Mesenchymal stem cell (in vitro differentiated cells and primary cell): ENCODE data around the gene NDRG2.

ENCODE experiments used
- DNase-seq: peaks from one replicate; pipeline ENCODE4 v3.0.0-alpha.2; 2013
- H2AFZ ChIP-seq: one replicate; pipeline ENCODE4 v1.6.1; 2013; ENCODE audit warnings: low read depth, mild to moderate bottlenecking, control low read depth, inconsistent platforms, low read length, moderate library complexity
- H2AK5ac ChIP-seq: 2 replicates; pipeline ENCODE4 v1.6.1; 2013; ENCODE audit warnings: low read length, moderate library complexity, mild to moderate bottlenecking, inconsistent platforms; ENCODE audit not compliant: severe bottlenecking
- H2BK120ac ChIP-seq: one replicate; pipeline ENCODE4 v1.6.1; 2013; ENCODE audit warnings: low read depth, mild to moderate bottlenecking, inconsistent platforms, low read length, moderate library complexity
- H2BK12ac ChIP-seq, 2 experiments: one replicate each; pipeline ENCODE4 v1.6.1; 2013; ENCODE audit warnings: inconsistent platforms in 2 of 2, low read length in 2 of 2, mild to moderate bottlenecking in 2 of 2, moderate library complexity in 2 of 2, control low read depth in 1 of 2
- H2BK15ac ChIP-seq: one replicate; pipeline ENCODE4 v1.6.1; 2013; ENCODE audit warnings: mild to moderate bottlenecking, low read depth, inconsistent platforms; ENCODE audit not compliant: poor library complexity, severe bottlenecking
- H2BK5ac ChIP-seq: 2 replicates; pipeline ENCODE4 v1.6.1; 2013; ENCODE audit warnings: low read depth, mild to moderate bottlenecking, low read length, control low read depth, inconsistent platforms; ENCODE audit not compliant: poor library complexity, severe bottlenecking
- H3K14ac ChIP-seq, 2 experiments: one replicate each; pipeline ENCODE4 v1.6.1; 2013; ENCODE audit warnings: inconsistent platforms in 2 of 2, low read length in 2 of 2, control low read depth in 1 of 2, mild to moderate bottlenecking in 1 of 2, moderate library complexity in 1 of 2
- H3K18ac ChIP-seq, 2 experiments: one replicate each; pipeline ENCODE4 v1.6.1; 2013; ENCODE audit warnings: inconsistent platforms in 2 of 2, low read length in 2 of 2, control low read depth in 1 of 2, low read depth in 1 of 2, mild to moderate bottlenecking in 1 of 2
- H3K23ac ChIP-seq, 2 experiments: one replicate each; pipeline ENCODE4 v1.6.1; 2013; ENCODE audit warnings: inconsistent platforms in 2 of 2, low read length in 2 of 2, mild to moderate bottlenecking in 2 of 2, moderate library complexity in 2 of 2, control low read depth in 1 of 2
- H3K27ac ChIP-seq: 2 replicates; pipeline ENCODE4 v1.5.1; 2013; ENCODE audit warnings: mild to moderate bottlenecking, moderate library complexity, low read length, control low read depth, inconsistent platforms; ENCODE audit not compliant: poor library complexity, severe bottlenecking
- H3K27me3 ChIP-seq, 2 experiments: 2 replicates each; pipeline versions ENCODE4 v1.6.1 to v1.7.0; 2013; ENCODE audit warnings: low read length in 2 of 2, mild to moderate bottlenecking in 2 of 2, moderate library complexity in 2 of 2, control low read depth in 1 of 2, inconsistent platforms in 1 of 2; ENCODE audit not compliant: control insufficient read depth in 1 of 2, insufficient read depth in 1 of 2
- H3K36me3 ChIP-seq, 2 experiments: 2 replicates each; pipeline versions ENCODE4 v1.6.1 to v1.7.0; 2013; ENCODE audit warnings: low read length in 2 of 2, control low read depth in 1 of 2, inconsistent platforms in 1 of 2, low read depth in 1 of 2, mild to moderate bottlenecking in 1 of 2; ENCODE audit not compliant: insufficient read depth in 2 of 2, control insufficient read depth in 1 of 2
- H3K4ac ChIP-seq, 2 experiments: one replicate each; pipeline ENCODE4 v1.6.1; 2013; ENCODE audit warnings: inconsistent platforms in 2 of 2, low read length in 2 of 2, mild to moderate bottlenecking in 2 of 2, moderate library complexity in 2 of 2, control low read depth in 1 of 2, low read depth in 1 of 2
- H3K4me1 ChIP-seq: 2 replicates; pipeline ENCODE4 v1.6.1; 2013; ENCODE audit warnings: low read depth, low read length, control low read depth; ENCODE audit not compliant: control insufficient read depth, insufficient read depth
- H3K4me2 ChIP-seq: 2 replicates; pipeline ENCODE4 v1.6.1; 2013; ENCODE audit warnings: low read length, mild to moderate bottlenecking, inconsistent platforms; ENCODE audit not compliant: poor library complexity, severe bottlenecking
- H3K4me3 ChIP-seq, 2 experiments: 2 replicates each; pipeline versions ENCODE4 v1.5.1 to v1.7.0; 2013; ENCODE audit warnings: low read length in 2 of 2, mild to moderate bottlenecking in 2 of 2, control low read depth in 1 of 2, low read depth in 1 of 2; ENCODE audit not compliant: insufficient read depth in 1 of 2
- H3K79me1 ChIP-seq: replicated peaks from 2 replicates; pipeline ENCODE4 v1.6.1; 2013; ENCODE audit warnings: mild to moderate bottlenecking, control low read depth, low read length, inconsistent platforms; ENCODE audit not compliant: poor library complexity, severe bottlenecking
- H3K9ac ChIP-seq: 2 replicates; pipeline ENCODE4 v1.7.0; 2013; ENCODE audit warnings: mild to moderate bottlenecking, low read length, moderate library complexity
- H3K9me3 ChIP-seq: 2 replicates; pipeline ENCODE4 v1.7.0; 2013; ENCODE audit warnings: mild to moderate bottlenecking, low read length; ENCODE audit not compliant: control insufficient read depth
- H4K8ac ChIP-seq: one replicate; pipeline ENCODE4 v1.6.1; 2013; ENCODE audit warnings: inconsistent platforms, mild to moderate bottlenecking, low read length, moderate library complexity
- H4K91ac ChIP-seq: one replicate; pipeline ENCODE4 v1.6.1; 2013; ENCODE audit warnings: mild to moderate bottlenecking, low read length, inconsistent platforms
- WGBS: methylation state at CpG from one replicate; pipeline ENCODE4 v1.1.7; 2013; ENCODE audit warnings: mixed read lengths; 5-methylcytosine and 5-hydroxymethylcytosine counted together

Gene NDRG2

DNA sequence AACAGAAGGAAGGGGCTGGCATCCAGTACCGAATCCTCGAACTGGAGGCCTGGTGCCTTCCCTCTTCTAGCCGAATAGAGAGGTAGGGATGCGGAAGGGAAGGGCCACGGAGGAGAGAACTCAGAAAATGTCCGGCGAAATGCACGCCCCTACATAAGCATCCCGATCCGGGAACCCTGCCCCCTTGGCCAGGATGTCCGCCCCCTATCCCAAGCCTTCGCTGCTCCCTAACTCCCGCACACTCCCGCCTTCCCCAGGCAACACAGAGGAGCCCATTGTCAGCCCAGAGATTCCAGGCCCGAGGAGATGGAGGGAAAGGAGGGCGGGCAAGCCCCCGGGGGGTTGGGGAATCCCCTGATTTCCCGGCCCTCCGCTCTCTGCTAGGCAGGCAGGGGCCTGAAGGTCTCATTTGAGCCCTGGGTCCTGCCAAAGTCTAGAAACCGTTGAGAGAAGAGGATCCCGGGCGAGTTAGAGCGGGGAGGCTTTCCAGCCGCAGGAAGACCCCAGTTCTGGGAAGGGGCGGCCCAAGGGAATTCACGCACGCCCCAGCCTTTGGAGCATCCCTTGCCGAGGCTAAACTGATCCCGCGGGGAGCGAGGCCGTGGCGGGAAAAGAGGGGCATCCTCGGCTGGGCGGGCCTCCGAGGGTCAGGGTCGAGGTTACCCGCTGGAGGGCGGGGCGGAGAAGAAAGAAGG is 44.7 kb upstream of the NDRG2 start:
- Histone ChIP-seq H3K27ac (peak overlapping the region; percentile 88), H2BK120ac (peak overlapping the region; percentile 84), H3K27me3 (no peaks in the 10 kb centered on the region), H3K14ac (peak overlapping the region in 1 of 2 experiments; percentile 93), H2BK5ac (peak overlapping the region; percentile 90), H3K4me1 (peaks cover 29% of the 10 kb centered on the region), H3K23ac (peak overlapping the region in 1 of 2 experiments; percentile 63), H3K9me3 (no peaks in the 10 kb centered on the region), H4K91ac (peak overlapping the region; percentile 89), H2BK15ac (peak overlapping the region; percentile 93), H3K4ac (peak overlapping the region; percentile 2 to 79), H3K4me2 (peak overlapping the region; percentile 95), H2AK5ac (no peak overlapping the region), H3K36me3 (peaks cover 18% of the 10 kb centered on the region in 2 experiments), H3K4me3 (peak overlapping the region; percentile 84 to 92), H2BK12ac (peak overlapping the region; percentile 65), H3K18ac (peak overlapping the region; percentile 86 to 92), H2AFZ (peak overlapping the region; percentile 72), H4K8ac (peak overlapping the region; percentile 27), H3K9ac (peak overlapping the region; percentile 85), H3K79me1 (peaks cover 20% of the 10 kb centered on the region)
- peak; percentile 59 for DNase-seq
- WGBS: under 1% methylated on average over 21 of the region's 40 CpGs

DNA sequence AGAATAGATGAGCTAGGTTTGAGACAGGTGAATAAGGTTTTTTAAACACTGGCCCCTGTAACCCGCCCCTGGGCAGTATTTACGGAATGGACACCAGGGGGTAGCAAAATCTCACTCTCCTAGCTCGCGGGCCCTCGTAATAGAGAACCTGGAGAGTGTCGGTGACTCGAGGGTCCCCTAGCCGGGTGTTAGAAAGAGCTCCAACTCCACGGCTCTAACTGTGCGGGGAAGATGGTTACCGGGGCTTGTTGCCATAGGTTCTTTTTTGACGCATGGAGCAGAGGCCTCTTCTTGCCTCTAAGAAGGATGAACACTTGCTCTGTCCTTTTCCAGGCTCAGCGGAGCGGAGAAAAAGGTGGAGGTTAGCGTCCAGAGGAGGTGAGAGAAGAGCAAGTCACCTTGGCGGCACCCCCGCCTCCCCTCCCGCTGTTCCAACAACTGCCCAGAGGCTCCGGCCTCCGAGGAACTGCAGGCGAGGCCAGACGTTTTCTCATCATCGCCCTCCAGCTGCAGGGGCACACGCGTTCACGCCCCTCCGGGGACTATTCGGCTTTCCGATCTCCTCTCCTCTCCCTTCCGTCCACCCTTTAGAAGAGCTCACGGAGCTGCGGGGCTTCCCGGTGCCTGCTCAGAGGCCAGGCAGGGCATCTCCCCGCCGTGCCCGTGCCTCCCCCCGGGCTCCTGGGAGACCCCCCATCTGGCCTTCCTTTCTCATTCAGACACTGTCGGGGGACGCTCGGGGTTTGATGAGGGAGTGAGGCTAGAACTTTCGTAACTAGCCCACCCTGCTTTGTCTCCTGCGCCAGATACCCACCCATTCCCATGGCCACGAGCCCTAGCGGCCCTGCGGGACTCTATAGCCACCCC is 43.9 kb upstream of the NDRG2 start:
- peak overlapping the region in 1 of 2 experiments; percentile 16 for H3K4ac ChIP-seq
- H3K9ac ChIP-seq: peak overlapping the region; percentile 85
- no peaks in the 10 kb centered on the region for H3K9me3 ChIP-seq
- H3K79me1 ChIP-seq: peaks cover 13% of the 10 kb centered on the region
- H3K14ac ChIP-seq: no peak overlapping the region
- H3K4me3 ChIP-seq: peak overlapping the region; percentile 84 to 92
- H3K36me3 ChIP-seq: peaks cover 10 to 11% of the 10 kb centered on the region in 2 experiments
- H2BK15ac ChIP-seq: no peak overlapping the region
- no peak overlapping the region for H4K91ac ChIP-seq
- peak overlapping the region; percentile 3 to 92 for H3K18ac ChIP-seq
- H3K27ac ChIP-seq: peak overlapping the region; percentile 88
- no peaks in the 10 kb centered on the region for H3K27me3 ChIP-seq
- no peak overlapping the region for H3K23ac ChIP-seq
- H3K4me2 ChIP-seq: peak overlapping the region; percentile 95
- H2BK12ac ChIP-seq: no peak overlapping the region
- H2AK5ac ChIP-seq: no peak overlapping the region
- DNase-seq: peak; percentile 66
- WGBS: 4% methylated on average over 36 of the region's 45 CpGs
- H2AFZ ChIP-seq: peak overlapping the region; percentile 2
- H3K4me1 ChIP-seq: peaks cover 24% of the 10 kb centered on the region
- H2BK5ac ChIP-seq: no peak overlapping the region
- no peak overlapping the region for H2BK120ac ChIP-seq
- peak overlapping the region; percentile 57 for H4K8ac ChIP-seq

- no peak overlapping the region for H4K8ac ChIP-seq
- no peak overlapping the region for H2BK12ac ChIP-seq
- DNase-seq: peak; percentile 19
- no peaks in the 10 kb centered on the region for H3K36me3 ChIP-seq
- no peaks in the 10 kb centered on the region for H3K27me3 ChIP-seq
- no peak overlapping the region for H2BK120ac ChIP-seq
- H3K4ac ChIP-seq: no peak overlapping the region
- H3K4me3 ChIP-seq: no peak overlapping the region
- no peak overlapping the region for H4K91ac ChIP-seq
- H2BK15ac ChIP-seq: no peak overlapping the region
- no peak overlapping the region for H2BK5ac ChIP-seq
- H3K4me2 ChIP-seq: no peak overlapping the region
- H3K27ac ChIP-seq: no peak overlapping the region
- no peak overlapping the region for H3K14ac ChIP-seq
- H3K4me1 ChIP-seq: peaks cover 16% of the 10 kb centered on the region
- no peak overlapping the region for H2AFZ ChIP-seq
- H3K9me3 ChIP-seq: no peaks in the 10 kb centered on the region
- peaks cover 3% of the 10 kb centered on the region for H3K79me1 ChIP-seq
- H2AK5ac ChIP-seq: peak overlapping the region; percentile 89
- no peak overlapping the region for H3K18ac ChIP-seq
- no peak overlapping the region for H3K9ac ChIP-seq
- 88% methylated on average over 4 of the region's 7 CpGs for WGBS
- H3K23ac ChIP-seq: no peak overlapping the region
Observed at GRCh38 chr14:21066882-21067502, 42.1 kb upstream of the NDRG2 start.

DNA sequence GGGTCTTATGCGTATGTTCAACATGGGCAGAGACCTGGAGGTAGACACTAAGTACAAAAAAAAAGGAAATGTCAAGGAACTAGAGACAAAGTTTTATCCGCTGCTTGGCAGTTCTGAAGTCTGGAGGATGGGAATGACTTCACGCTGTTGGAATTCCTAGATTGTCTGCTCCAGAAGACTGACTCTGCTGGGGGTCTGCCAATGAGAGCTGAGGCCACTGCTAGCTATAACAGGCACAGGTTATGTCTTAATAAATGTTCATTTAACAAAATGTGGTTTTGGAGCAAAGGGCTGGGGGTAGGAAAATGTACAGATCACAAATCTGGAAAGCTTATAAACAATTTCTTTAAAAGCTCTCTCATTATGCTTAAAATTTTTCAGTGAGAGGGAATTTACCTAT is 38.6 kb upstream of the NDRG2 start:
- Histone ChIP-seq H2BK5ac (no peak overlapping the region), H3K79me1 (no peaks in the 10 kb centered on the region), H2BK120ac (no peak overlapping the region), H3K18ac (no peak overlapping the region), H2BK15ac (no peak overlapping the region), H3K4ac (no peak overlapping the region), H2AFZ (no peak overlapping the region), H4K8ac (no peak overlapping the region), H3K23ac (no peak overlapping the region), H2AK5ac (no peak overlapping the region), H3K4me1 (peaks cover 7% of the 10 kb centered on the region), H3K4me2 (no peak overlapping the region), H2BK12ac (no peak overlapping the region), H3K9me3 (no peaks in the 10 kb centered on the region), H3K27me3 (no peaks in the 10 kb centered on the region), H3K4me3 (no peak overlapping the region), H3K9ac (peak overlapping the region; percentile 61), H4K91ac (no peak overlapping the region), H3K36me3 (no peaks in the 10 kb centered on the region), H3K27ac (peak overlapping the region; percentile 90), H3K14ac (no peak overlapping the region)
- 26% methylated on average over 3 of the region's 3 CpGs for WGBS
- DNase-seq: peak; percentile 53
